SKM-1 treated with dmso at 0.1 percent for 144 hours (cell line): ENCODE measurements around the gene OR51D1.

ENCODE experiments used
- DNase-seq: peaks from one replicate; lab custom pipeline; 2025; ENCODE audit not compliant: unreplicated experiment; lab: John Stamatoyannopoulos, UW

Gene OR51D1

GRCh38 chr11:4644233-4644632 is 7.0 kb downstream of the OR51D1 start:
- no peak for DNase-seq

DNA sequence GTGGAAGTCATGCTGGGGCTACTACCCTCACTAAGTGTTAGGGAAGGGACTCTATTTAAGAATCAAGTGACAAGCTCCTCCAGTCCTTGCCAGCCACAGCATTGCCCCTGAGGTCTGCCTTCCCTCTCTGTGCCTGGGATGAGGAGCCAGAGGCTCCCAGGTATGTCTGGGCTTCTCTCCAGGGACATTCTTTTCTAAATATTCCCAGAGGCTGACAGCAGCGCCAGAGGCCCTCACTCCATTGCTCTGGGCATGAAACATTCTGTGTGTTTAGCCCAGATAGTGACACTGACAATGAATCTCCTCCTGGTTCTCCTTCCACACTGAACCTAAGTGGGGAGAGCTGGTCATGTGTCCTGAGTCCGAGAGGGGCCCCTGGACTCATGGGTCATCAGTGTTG is 8.7 kb downstream of the OR51D1 start:
- no peak for DNase-seq

DNA sequence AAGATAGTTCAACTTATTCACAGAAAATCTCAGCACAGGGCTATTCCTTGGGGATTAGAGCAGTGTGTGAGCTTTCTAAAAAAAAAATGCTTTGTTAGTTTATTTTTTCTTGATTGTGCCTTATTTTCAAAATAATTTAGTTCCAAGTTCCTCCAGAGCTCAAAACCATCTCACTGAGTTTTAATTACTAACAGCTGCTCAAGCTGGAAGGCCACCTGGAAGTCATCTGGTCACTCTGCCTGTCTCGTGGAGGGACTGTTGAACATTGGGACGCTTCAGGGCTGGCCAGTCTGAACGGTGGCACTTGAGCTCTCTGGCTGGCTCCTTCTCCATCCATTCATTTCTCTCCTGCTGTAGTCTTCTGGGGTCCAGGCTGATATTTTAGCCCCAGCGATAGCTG is 10.5 kb downstream of the OR51D1 start:
- DNase-seq, result no peak

- no peak for DNase-seq
These were observed 17.5 kb downstream of the OR51D1 start for GRCh38 chr11:4654635-4655369.

DNA sequence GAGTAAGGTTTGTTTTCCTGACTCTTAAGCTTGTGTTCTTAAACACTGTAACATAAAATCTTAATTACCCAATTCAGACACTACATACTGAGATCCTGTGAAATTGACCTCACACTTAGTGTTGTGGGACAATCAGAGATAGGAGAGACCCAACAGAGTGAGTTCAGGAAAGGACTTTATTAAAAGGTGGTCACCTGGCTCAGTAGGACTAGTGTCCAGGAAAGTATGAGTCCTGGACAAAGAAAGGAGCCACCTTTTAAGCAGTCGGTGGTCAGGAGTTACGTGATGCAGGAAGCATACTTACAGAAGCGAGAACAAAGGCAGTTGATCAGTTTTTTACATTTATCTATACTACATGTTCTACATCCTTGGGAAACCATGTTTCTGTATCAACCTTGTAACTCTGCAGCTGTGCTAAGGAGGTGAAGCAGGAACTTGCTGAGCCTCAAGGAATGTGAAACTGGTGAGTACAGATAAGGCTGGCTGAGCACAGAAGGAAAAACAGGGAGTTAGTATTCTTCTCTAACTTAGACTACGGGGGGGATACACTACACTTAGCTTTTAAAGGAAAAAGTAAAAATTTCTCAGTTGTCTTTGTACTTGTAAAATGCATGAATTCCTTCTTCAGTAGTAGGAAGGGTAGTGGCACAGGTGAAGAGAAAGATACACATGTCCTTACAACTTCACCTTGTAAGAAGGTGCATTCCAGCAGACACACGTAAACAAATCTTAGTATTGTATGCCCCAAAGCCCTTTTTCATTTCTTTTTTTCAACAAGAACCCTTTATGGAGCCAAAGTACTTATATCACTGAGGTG is 21.6 kb downstream of the OR51D1 start:
- no peak for DNase-seq

DNA sequence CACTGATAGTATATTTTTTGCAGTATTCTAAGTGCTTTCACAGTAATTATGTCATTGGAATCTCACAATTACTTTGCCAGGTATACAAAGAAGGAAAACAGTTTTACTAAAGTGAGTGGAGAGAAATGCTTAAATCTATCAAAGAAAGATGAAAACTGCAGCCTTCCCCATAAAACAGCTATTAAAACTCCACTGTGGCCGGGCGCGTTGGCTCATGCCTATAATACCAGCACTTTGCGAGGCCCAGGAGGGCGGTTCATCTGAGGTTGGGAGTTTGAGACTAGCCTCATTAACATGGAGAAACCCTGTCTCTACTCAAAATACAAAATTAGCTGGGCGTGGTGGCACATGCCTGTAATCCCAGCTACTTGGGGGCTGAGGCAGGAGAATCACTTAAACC is 25.6 kb downstream of the OR51D1 start:
- no peak for DNase-seq

- no peak for DNase-seq
These were observed 26.9 kb downstream of the OR51D1 start for GRCh38 chr11:4664183-4664582.

- DNase-seq, result no peak
These were observed 27.5 kb downstream of the OR51D1 start for GRCh38 chr11:4664786-4665185.

DNA sequence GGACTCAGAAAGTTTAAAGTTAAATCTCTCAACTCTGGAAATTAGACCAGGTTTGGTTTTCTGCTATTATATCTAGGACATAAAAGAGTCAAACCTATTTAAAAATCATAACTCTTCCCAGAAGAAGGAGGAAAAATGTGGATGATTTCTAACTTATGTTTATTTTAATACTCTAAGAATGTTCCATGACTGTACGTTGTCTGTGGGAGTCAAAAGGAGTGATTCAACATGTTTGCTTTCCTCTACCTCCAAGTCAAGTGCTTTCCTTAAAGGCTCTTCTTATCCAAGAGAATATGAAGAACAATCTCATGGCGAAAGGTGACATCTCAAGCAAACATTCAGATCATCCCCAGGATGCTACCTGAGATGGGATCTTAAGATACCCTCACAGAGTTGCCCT is 28.1 kb downstream of the OR51D1 start:
- no peak for DNase-seq

DNA sequence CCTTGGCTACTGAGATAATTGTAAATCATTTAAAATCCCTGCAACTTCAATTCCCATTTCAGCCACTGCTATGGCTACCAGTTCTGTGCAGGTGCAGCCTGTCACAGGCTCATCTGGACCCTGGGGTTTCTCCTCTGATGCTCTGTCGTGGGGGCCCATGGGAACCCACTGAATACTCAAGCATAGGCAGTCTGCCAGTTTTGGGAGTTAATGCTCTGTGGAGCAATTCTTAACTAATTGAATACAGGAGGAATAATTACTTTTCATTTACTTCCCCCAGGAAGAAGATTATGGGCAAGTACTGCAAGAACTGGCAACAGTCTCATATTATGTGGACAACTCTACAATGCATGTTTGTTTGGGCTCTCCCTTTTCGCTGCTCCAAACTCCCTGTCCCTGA is 34.5 kb downstream of the OR51D1 start:
- no peak for DNase-seq

GRCh38 chr11:4672470-4672869 is 35.2 kb downstream of the OR51D1 start:
- DNase-seq, result no peak

- no peak for DNase-seq
These were observed 36.5 kb downstream of the OR51D1 start for GRCh38 chr11:4673781-4674180.

GRCh38 chr11:4677948-4678347 is 40.7 kb downstream of the OR51D1 start:
- no peak for DNase-seq

DNA sequence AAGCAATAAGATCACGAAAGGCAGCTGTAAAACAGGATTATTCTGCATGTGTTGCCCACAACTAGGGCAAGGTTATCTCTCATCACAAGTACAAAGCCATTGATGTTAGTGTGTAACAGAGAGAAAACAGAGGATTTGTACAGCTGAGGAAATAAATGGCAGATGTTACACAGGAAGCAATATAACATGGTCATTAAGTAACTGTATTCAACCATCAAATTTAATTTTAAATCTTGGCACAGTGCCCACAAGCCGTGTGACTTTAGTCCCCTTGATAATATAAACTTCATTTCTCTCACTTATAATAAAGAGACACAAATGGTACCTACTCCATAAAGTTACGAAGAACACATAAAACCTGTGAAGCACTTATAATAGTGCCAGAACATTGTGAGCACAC is 43.1 kb downstream of the OR51D1 start:
- DNase-seq, result no peak

DNA sequence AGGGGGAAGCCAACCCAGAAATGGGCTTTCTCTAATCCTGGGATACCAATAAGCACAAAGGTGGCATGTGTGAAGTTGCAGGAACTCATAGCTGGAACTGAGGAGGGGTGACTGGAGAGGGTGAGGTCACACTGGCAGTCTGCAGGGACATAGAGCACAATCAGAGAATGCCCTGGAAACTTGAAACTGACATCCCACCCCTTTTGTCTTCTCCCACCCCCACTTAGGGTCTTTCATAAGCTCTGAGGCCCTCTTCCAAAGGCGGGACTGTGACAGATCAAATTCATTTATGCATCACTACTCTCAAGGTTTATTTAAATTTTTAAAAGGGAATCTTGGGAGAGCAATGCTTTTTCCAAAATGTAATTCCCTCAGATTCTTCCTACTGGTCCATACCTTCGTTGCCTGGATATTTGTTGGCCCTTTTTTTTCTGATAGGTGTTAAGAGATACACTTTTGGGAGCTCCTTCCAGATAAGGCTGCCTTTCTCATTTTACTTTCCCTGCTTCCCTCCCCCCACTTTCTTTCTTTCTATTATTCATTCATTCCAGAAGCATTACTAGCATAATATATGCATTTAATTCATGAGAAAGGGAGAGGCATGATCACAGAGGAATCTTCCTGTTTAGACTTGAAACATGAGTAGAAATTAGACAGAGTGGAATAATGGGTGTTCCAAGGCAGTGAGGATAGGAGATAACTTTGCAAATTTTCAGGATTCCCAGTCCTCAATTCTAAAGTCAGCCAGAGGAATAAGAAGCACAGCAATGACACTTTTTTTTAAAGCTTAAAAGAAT is 45.5 kb downstream of the OR51D1 start:
- DNase-seq, result no peak

DNA sequence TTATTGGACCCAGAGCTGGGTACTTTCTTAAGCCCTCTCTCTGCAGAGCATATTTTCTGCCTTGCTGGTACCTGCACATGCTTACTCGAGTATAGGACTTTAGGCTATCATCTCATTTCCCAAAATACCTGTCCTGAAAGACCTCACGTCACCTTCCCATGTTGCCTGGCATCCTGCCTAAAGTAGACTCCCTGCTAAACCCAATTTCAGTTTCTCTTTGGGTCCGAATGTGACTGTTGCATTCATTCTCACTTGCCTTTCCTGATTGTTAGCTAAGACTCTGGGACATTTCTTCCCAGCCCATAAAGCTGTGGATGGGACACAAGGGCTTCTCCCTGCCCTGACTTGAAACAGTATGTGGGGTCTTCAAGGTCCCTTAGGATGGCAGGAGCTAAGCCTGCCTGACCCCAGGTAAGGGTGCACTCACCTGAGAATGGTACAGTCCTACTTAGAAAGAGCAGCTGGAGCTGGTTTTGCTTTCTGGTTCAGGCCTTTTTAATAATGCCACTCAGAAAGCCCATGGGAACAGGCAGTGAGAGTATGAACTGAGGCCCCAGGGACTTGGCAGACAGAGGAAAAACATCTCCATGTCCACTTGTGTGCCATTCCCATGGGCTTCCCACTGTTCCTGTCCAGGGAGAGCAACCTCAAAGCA is 47.5 kb downstream of the OR51D1 start:
- no peak for DNase-seq
